D721Med (cell line): ENCODE data around the gene MARK3.

Experiments
- DNase-seq: peaks from one replicate; pipeline ENCODE4 v3.0.0; 2011; ENCODE audit warnings: low spot score; ENCODE audit not compliant: insufficient read length
- FAIRE-seq: peaks from 2 replicates; lab custom pipeline; 2011; peaks lifted over from hg19 to GRCh38; lab: Jason Lieb, UNC
- CTCF ChIP-seq: IDR thresholded peaks from 2 replicates; pipeline ENCODE4 v1.5.1; 2012; ENCODE audit warnings: mild to moderate bottlenecking, control low read depth; ENCODE audit not compliant: insufficient read depth; ENCODE audit errors: missing control alignments

Gene MARK3

GRCh38 chr14:103388664-103389063 lies 3.4 kb downstream of the MARK3 start:
- no peak for DNase-seq
- FAIRE-seq, result no peak
- no peak for TF ChIP-seq CTCF

- no peak for DNase-seq
- FAIRE-seq, result no peak
- TF ChIP-seq CTCF, result no peak
Observed at GRCh38 chr14:103390605-103391004, 5.4 kb downstream of the MARK3 start.

GRCh38 chr14:103391048-103391447 lies 5.8 kb downstream of the MARK3 start:
- DNase-seq, result peak; percentile 38
- FAIRE-seq, result no peak
- peak; percentile 41 for TF ChIP-seq CTCF

- FAIRE-seq (no peak), DNase-seq (no peak)
- TF ChIP-seq CTCF, result no peak
Observed at GRCh38 chr14:103392106-103392505, 6.9 kb downstream of the MARK3 start.

- FAIRE-seq (no peak), DNase-seq (no peak)
- no peak for TF ChIP-seq CTCF
Observed at GRCh38 chr14:103392572-103392971, 7.4 kb downstream of the MARK3 start.

GRCh38 chr14:103393070-103393469 lies 7.9 kb downstream of the MARK3 start:
- FAIRE-seq (no peak), DNase-seq (no peak)
- TF ChIP-seq CTCF, result no peak

GRCh38 chr14:103393676-103394626 lies 8.7 kb downstream of the MARK3 start:
- DNase-seq (no peak), FAIRE-seq (no peak)
- peak; percentile 44 for TF ChIP-seq CTCF
